Testis (tissue), 3 donors: ENCODE measurements around the gene RPA1. TPM values are rescaled to one million over a fixed set of nuclear protein-coding genes. Genes with fewer than 3 reads are reported as not detected.

Experiments used
- DNase-seq: peaks from one replicate; pipeline ENCODE4 v3.0.0-alpha.2; 2019
- H3K27ac ChIP-seq, 2 donors: fragments of 200-600 bp; sonication (generic); one replicate each; pipeline ENCODE4 v1.5.1; 2019
- H3K27me3 ChIP-seq: fragments of 200-600 bp; sonication (generic); one replicate; pipeline ENCODE4 v1.5.1; 2019
- H3K36me3 ChIP-seq: fragments of 200-600 bp; sonication (generic); one replicate; pipeline ENCODE4 v1.5.1; 2017; ENCODE audit warnings: low read depth; ENCODE audit errors: missing control alignments
- H3K4me1 ChIP-seq: fragments of 200-600 bp; sonication (generic); one replicate; pipeline ENCODE4 v1.5.1; 2019
- H3K4me3 ChIP-seq, 2 donors: fragments of 200-600 bp; sonication (generic); one replicate each; pipeline ENCODE4 v1.5.1; 2017 to 2019
- H3K9me3 ChIP-seq: fragments of 200-600 bp; sonication (generic); one replicate; pipeline ENCODE4 v1.5.1; 2017
- POLR2A ChIP-seq: fragments of 450-650 bp; IDR thresholded peaks from one replicate; pipeline ENCODE4 v1.6.1; 2017; ENCODE audit warnings: antibody characterized with exemption, mild to moderate bottlenecking, moderate library complexity
- WGBS, 2 donors: methylation state at CpG; one replicate each; pipeline ENCODE4 v1.1.5; 2018; 5-methylcytosine and 5-hydroxymethylcytosine counted together
- intact Hi-C: fragments of 100-400 bp; cut with DNase I; formaldehyde crosslinking; loops from one replicate; pipeline ENCODE4 v1.15.1; 2023; ENCODE audit warnings: low total_unique reads
- polyA plus RNA-seq: library from polyadenylated mRNA; stranded (reverse); fragments of 350-450 nt; fragmentation: Illumina TruSeq; extraction: RNeasy Lipid Tissue Mini Kit (QIAGEN cat#74804); gene quantifications from one replicate; pipeline ENCODE4 v1.2.3, GENCODE V29; 2014; ENCODE audit warnings: low read depth, low replicate concordance; ENCODE audit not compliant: insufficient read depth
- total RNA-seq, 2 donors: library from RNA; depleted of rRNA; stranded (reverse); fragments of >200 nt; gene quantifications; one replicate each; pipeline ENCODE4 v1.2.3, GENCODE V29; 2016
- TF ChIP-seq, protein P1 (sequence below), 3 experiments: fragments of 450-650 bp in 2 of 3; fragments of 200-600 bp in 1 of 3; sonication (generic) in 1 of 3; IDR thresholded peaks; one replicate each; pipeline ENCODE4 v1.5.1; 2016 to 2019; ENCODE audit warnings: antibody characterized with exemption in 3 of 3, mild to moderate bottlenecking in 2 of 3, moderate library complexity in 1 of 3

The RPA1 gene
- total and polyA plus RNA-seq, 3 donors from 2014 or later = 31.7 to 52.9 (median 36.4) TPM

GRCh38 chr17:1904273-1905182 is 74.7 kb downstream of the RPA1 start:
- DNase-seq = no peak
- TF ChIP-seq, protein P1, sequence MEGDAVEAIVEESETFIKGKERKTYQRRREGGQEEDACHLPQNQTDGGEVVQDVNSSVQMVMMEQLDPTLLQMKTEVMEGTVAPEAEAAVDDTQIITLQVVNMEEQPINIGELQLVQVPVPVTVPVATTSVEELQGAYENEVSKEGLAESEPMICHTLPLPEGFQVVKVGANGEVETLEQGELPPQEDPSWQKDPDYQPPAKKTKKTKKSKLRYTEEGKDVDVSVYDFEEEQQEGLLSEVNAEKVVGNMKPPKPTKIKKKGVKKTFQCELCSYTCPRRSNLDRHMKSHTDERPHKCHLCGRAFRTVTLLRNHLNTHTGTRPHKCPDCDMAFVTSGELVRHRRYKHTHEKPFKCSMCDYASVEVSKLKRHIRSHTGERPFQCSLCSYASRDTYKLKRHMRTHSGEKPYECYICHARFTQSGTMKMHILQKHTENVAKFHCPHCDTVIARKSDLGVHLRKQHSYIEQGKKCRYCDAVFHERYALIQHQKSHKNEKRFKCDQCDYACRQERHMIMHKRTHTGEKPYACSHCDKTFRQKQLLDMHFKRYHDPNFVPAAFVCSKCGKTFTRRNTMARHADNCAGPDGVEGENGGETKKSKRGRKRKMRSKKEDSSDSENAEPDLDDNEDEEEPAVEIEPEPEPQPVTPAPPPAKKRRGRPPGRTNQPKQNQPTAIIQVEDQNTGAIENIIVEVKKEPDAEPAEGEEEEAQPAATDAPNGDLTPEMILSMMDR (IDR thresholded peaks at IDR 0.05) = no peak
- no peak for TF ChIP-seq POLR2A
- H3K4me3 ChIP-seq = no peak overlapping the region
- no peaks in the 10 kb centered on the region for H3K9me3 ChIP-seq
- no peaks in the 10 kb centered on the region for H3K36me3 ChIP-seq
- WGBS, 2 donors = 80 to 81% methylated on average over 17 of the region's 17 CpGs
- no peak overlapping the region for H3K27ac ChIP-seq
- no peaks in the 10 kb centered on the region for H3K27me3 ChIP-seq
- H3K4me1 ChIP-seq = no peaks in the 10 kb centered on the region
- intact Hi-C loops = loop anchor here (5.0 kb wide), 1 partner anchor 123 kb away; the partner anchor contains the start of gene RTN4RL1

DNA sequence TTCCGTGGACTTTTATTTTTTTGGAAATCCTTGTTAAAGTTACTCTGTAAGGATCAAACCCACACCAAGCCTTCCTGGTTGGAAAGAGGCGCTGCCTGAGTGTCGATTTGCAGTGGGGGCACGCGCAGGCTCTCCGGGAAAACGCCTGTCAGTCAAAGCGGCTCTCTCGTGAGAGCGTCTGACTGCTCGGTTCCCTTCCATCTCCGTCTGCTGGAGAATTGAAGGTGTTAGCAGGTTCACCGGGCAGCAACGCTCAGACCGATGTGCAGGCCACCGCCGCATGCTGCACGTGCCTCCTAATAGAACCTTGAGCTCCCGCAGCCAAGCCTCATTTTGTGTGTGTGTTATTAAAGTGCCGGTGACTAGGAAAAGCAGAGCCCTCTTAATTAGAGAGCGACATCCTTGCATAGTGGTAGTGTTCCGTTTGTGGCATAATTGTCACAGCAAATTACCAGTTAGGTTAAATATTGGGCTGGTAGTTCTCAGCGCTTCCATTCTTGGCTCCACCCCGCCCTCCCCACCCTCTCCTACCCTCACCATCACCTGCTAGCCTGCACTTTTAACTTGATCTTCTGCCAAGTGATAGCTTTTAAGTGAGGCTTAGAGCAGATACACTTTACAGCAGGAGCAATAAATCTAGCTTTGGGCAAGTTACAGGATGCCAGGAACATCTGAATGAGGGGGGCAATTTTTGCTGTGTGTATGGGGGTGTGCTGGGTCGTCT is 75.5 kb downstream of the RPA1 start:
- intact Hi-C loops = loop anchor here (5.0 kb wide), 1 partner anchor 122 kb away; the partner anchor contains the start of gene RTN4RL1
- Histone ChIP-seq H3K36me3 (no peaks in the 10 kb centered on the region), H3K4me3 (no peak overlapping the region), H3K27ac (no peak overlapping the region), H3K4me1 (no peaks in the 10 kb centered on the region), H3K9me3 (no peaks in the 10 kb centered on the region), H3K27me3 (no peaks in the 10 kb centered on the region)
- 44 to 68% methylated on average over 6 to 25 of the region's 25 CpGs for WGBS, 2 donors
- DNase-seq = no peak
- no peak for TF ChIP-seq POLR2A
- TF ChIP-seq, protein P1 (IDR thresholded peaks at IDR 0.05) = no peak

DNA sequence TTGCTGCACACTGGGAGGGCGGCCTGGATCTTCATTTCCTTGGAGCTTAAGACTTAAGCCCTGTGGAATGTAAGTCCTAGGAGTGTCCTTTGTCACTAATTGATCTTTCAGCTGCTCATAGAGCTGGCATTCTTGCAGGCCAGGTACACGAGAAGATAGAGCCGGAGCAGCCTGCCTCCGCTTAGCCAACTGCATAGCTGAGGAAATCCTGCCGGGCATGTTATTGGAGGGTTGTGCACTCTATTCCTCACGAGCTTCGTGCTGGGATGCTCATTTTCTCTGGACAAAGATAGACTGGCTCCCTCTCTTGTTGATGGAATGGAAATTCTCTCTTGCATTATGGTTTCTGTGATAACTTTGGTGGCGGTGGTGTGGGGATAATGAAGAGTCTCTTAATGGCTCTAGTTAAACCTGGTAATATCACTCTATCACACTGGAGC is 76.9 kb downstream of the RPA1 start:
- DNase-seq = no peak
- TF ChIP-seq, protein P1 (IDR thresholded peaks at IDR 0.05) = no peak
- no peak for TF ChIP-seq POLR2A
- Histone ChIP-seq H3K4me1 (no peaks in the 10 kb centered on the region), H3K36me3 (no peaks in the 10 kb centered on the region), H3K9me3 (no peaks in the 10 kb centered on the region), H3K27me3 (no peaks in the 10 kb centered on the region), H3K27ac (no peak overlapping the region), H3K4me3 (no peak overlapping the region)
- intact Hi-C loops = loop anchor here (5.0 kb wide), 1 partner anchor 121 kb away; the partner anchor contains the start of gene RTN4RL1
- 56 to 74% methylated on average over 8 of the region's 8 CpGs for WGBS, 2 donors

- intact Hi-C loops = loop anchor here (5.0 kb wide), 1 partner anchor 120 kb away; the partner anchor contains the start of gene RTN4RL1
- TF ChIP-seq POLR2A = no peak
- TF ChIP-seq, protein P1 (IDR thresholded peaks at IDR 0.05) = no peak
Observed at GRCh38 chr17:1907216-1907631, 77.4 kb downstream of the RPA1 start.

More at GRCh38 chr17:1907216-1907631, 77.4 kb downstream of the RPA1 start:
- 75 to 78% methylated on average over 17 of the region's 17 CpGs for WGBS, 2 donors
- Histone ChIP-seq H3K36me3 (no peaks in the 10 kb centered on the region), H3K4me1 (no peaks in the 10 kb centered on the region), H3K4me3 (no peak overlapping the region), H3K27me3 (no peaks in the 10 kb centered on the region), H3K27ac (no peak overlapping the region), H3K9me3 (no peaks in the 10 kb centered on the region)
- DNase-seq = no peak
